Islet precursor cell (in vitro differentiated cells): ENCODE results near the gene MLPH.

Source experiments
- DNase-seq: peaks from one replicate; pipeline ENCODE4 v3.0.0-alpha.2; 2018

MLPH gene

GRCh38 chr2:237572021-237572741 lies 85.1 kb downstream of the MLPH start:
- peak; percentile 94 for DNase-seq

- no peak for DNase-seq
Measured at GRCh38 chr2:237572742-237573101, 85.7 kb downstream of the MLPH start.

GRCh38 chr2:237573721-237574415 lies 86.8 kb downstream of the MLPH start:
- no peak for DNase-seq

- DNase-seq = no peak
Measured at GRCh38 chr2:237574467-237574866, 87.4 kb downstream of the MLPH start.

GRCh38 chr2:237574894-237575868 lies 88.1 kb downstream of the MLPH start:
- peak; percentile 77 for DNase-seq

- no peak for DNase-seq
Measured at GRCh38 chr2:237575869-237576862, 89.1 kb downstream of the MLPH start.

- no peak for DNase-seq
Measured at GRCh38 chr2:237576974-237577373, 89.9 kb downstream of the MLPH start.

- DNase-seq = no peak
Measured at GRCh38 chr2:237577458-237577857, 90.4 kb downstream of the MLPH start.

- DNase-seq = no peak
Measured at GRCh38 chr2:237577956-237578870, 91.2 kb downstream of the MLPH start.

- DNase-seq = no peak
Measured at GRCh38 chr2:237581326-237581725, 94.3 kb downstream of the MLPH start.

GRCh38 chr2:237581751-237582746 lies 95.0 kb downstream of the MLPH start:
- peak; percentile 83 for DNase-seq

GRCh38 chr2:237583385-237584295 lies 96.6 kb downstream of the MLPH start:
- no peak for DNase-seq

- no peak for DNase-seq
Measured at GRCh38 chr2:237585590-237586221, 98.7 kb downstream of the MLPH start.

GRCh38 chr2:237588044-237588696 lies 101.1 kb downstream of the MLPH start:
- DNase-seq = no peak

- DNase-seq = peak; percentile 92
Measured at GRCh38 chr2:237590272-237591140, 103.5 kb downstream of the MLPH start, which contains the start of gene RAB17. TSS of gene RAB17 (minus strand) at chr2:237590734. CDS start at chr2:237586154, 4,580 bp downstream.
